ENCODE data around the gene ALPK3.
"Not testable (repeated sequence)": the region's sequence is repeated elsewhere in the genome, so short reads cannot be mapped to it uniquely, and the experiment has no call there.

The ALPK3 gene

DNA sequence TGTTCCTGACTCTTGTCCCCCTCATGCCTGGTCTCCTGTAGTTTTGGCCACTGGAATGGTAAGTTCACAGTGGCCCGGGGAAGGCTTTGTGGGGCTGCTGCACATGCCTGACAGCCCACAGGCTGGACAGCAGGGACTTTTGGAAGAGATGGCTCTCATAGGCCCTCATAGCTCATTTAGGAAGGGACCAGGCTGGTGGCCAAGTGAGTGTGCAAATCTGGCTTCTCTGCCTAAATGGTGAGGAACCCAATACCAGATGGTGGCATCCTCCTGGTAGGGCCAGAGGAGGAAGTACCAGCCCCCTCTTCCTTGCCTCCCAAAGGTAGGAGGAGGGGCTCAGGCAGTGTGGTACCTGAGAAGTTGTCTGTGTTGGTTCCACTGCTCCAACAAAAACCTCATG, 25.6 kb downstream of the ALPK3 start:
- Histone ChIP-seq H3K27me3 (ENCODE audit: control insufficient read depth, low read length) (peaks cover 2% of the 10 kb centered on the region; the same call in 1 of the 2 replicates), H3F3A (ENCODE audit: control insufficient read depth, insufficient read depth) (no peaks in the 10 kb centered on the region)
- no peak for TF ChIP-seq EZH2phosphoT487 (IDR thresholded peaks at IDR 0.05; ENCODE audit: borderline replicate concordance, low read length)
- TF ChIP-seq, protein P1, sequence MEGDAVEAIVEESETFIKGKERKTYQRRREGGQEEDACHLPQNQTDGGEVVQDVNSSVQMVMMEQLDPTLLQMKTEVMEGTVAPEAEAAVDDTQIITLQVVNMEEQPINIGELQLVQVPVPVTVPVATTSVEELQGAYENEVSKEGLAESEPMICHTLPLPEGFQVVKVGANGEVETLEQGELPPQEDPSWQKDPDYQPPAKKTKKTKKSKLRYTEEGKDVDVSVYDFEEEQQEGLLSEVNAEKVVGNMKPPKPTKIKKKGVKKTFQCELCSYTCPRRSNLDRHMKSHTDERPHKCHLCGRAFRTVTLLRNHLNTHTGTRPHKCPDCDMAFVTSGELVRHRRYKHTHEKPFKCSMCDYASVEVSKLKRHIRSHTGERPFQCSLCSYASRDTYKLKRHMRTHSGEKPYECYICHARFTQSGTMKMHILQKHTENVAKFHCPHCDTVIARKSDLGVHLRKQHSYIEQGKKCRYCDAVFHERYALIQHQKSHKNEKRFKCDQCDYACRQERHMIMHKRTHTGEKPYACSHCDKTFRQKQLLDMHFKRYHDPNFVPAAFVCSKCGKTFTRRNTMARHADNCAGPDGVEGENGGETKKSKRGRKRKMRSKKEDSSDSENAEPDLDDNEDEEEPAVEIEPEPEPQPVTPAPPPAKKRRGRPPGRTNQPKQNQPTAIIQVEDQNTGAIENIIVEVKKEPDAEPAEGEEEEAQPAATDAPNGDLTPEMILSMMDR (IDR thresholded peaks at IDR 0.05; ENCODE audit: low read depth, low read length, poor library complexity, severe bottlenecking), result no peak

DNA sequence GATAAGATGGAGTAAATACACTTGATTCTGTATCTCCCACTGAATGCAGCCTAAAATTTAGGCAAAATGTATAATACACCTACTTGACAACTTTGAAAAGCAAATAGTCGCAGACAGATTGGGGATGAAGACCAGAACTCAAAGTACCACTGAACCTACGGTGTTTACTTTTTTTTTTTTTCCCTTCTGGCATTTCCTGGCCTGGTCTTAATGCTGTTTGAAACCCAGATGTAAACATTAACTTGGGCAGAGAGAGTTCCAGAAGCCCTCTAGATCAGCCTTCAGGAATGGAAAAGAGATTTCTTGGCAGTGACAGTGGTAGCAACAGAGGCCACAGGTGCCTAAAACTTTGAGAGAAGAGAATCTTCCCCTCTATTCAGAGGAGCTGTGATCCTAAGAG, 27.8 kb downstream of the ALPK3 start:
- TF ChIP-seq, protein P1 (IDR thresholded peaks at IDR 0.05; ENCODE audit: low read depth, low read length, poor library complexity, severe bottlenecking), result no peak
- no peak for TF ChIP-seq EZH2phosphoT487 (IDR thresholded peaks at IDR 0.05; ENCODE audit: borderline replicate concordance, low read length)
- Histone ChIP-seq H3K36me3 (ENCODE audit: control insufficient read depth, low read length) (no peaks in the 10 kb centered on the region), H3K27ac (ENCODE audit: low read depth, low read length) (no peak overlapping the region), H3K4me1 (ENCODE audit: control insufficient read depth, low read length) (no peaks in the 10 kb centered on the region), H3F3A (ENCODE audit: control insufficient read depth, insufficient read depth) (no peaks in the 10 kb centered on the region), H3K4me3 (ENCODE audit: low read length) (no peak overlapping the region), H3K4me2 (ENCODE audit: low read length) (no peak overlapping the region), H4K20me1 (ENCODE audit: control insufficient read depth, insufficient read depth, low read depth, low read length) (no peaks in the 10 kb centered on the region), H3K27me3 (ENCODE audit: control insufficient read depth, low read length) (no peaks in the 10 kb centered on the region), H3K9me3 (ENCODE audit: control insufficient read depth, insufficient read depth, low read length) (peaks cover 8% of the 10 kb centered on the region), H3K9me2 (replicated peaks; ENCODE audit: control insufficient read depth, low read length) (no peaks in the 10 kb centered on the region), H3K79me2 (ENCODE audit: control insufficient read depth, low read length) (no peaks in the 10 kb centered on the region)

More for the DNA sequence above, 25.6 kb downstream of the ALPK3 start:
- Histone ChIP-seq H3K4me2 (ENCODE audit: low read length) (no peak overlapping the region), H3K36me3 (ENCODE audit: control insufficient read depth, low read length) (no peaks in the 10 kb centered on the region), H3K4me3 (ENCODE audit: low read length) (no peak overlapping the region), H3K4me1 (ENCODE audit: control insufficient read depth, low read length) (no peaks in the 10 kb centered on the region), H3K9me2 (replicated peaks; ENCODE audit: control insufficient read depth, low read length) (no peaks in the 10 kb centered on the region), H3K9me3 (ENCODE audit: control insufficient read depth, insufficient read depth, low read length) (peaks cover 8% of the 10 kb centered on the region), H3K79me2 (ENCODE audit: control insufficient read depth, low read length) (no peaks in the 10 kb centered on the region), H4K20me1 (ENCODE audit: control insufficient read depth, insufficient read depth, low read depth, low read length) (no peaks in the 10 kb centered on the region), H3K27ac (ENCODE audit: low read depth, low read length) (no peak overlapping the region)

DNA sequence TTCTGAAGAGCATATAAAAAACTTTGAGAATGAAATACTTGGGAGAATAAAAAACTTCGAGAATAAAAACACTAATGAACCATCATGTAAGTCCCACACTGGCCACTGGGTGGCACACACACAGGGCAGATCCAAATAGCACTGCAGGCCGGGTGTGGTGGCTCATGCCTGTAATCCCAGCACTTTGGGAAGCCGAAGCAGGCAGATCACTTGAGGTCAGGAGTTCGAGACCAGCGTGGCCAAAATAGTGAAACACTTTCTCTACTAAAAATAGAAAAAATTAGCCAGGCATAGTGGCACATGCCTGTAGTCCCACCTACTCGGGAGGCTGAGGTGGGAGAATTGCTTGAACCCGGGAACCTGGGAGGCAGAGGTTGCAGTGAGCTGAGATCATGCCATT, 28.5 kb downstream of the ALPK3 start:
- TF ChIP-seq, protein P1 (IDR thresholded peaks at IDR 0.05; ENCODE audit: low read depth, low read length, poor library complexity, severe bottlenecking), result peak; percentile 75

DNA sequence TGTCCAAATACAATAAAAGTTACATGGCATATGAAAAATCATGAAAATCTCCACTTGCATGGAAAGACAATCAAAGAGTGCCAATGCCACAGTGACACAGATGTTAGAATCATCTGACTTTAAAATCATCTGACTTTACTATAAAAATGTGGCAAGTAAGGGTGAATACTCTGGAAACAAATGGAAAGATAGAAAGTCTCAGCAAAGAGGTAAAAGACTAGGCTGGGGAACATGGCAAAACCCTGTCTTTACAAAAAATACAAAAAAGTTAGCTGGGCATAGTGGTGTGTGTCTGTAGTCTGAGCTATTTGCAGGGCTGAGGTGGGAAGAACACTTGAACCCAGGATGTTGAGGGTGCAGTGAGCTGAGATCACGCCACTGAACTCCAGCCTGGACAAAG, 29.1 kb downstream of the ALPK3 start:
- no peaks in the 10 kb centered on the region for H3F3A ChIP-seq (ENCODE audit: control insufficient read depth, insufficient read depth)
- H3K4me2 ChIP-seq (ENCODE audit: low read length), result no peak overlapping the region
- no peaks in the 10 kb centered on the region for H3K27me3 ChIP-seq (ENCODE audit: control insufficient read depth, low read length)
- no peaks in the 10 kb centered on the region for H3K36me3 ChIP-seq (ENCODE audit: control insufficient read depth, low read length)
- no peaks in the 10 kb centered on the region for H3K4me1 ChIP-seq (ENCODE audit: control insufficient read depth, low read length)
- peaks cover 8% of the 10 kb centered on the region for H3K9me3 ChIP-seq (ENCODE audit: control insufficient read depth, insufficient read depth, low read length)
- no peak for TF ChIP-seq EZH2phosphoT487 (IDR thresholded peaks at IDR 0.05; ENCODE audit: borderline replicate concordance, low read length)
- H4K20me1 ChIP-seq (ENCODE audit: control insufficient read depth, insufficient read depth, low read depth, low read length), result no peaks in the 10 kb centered on the region
- H3K4me3 ChIP-seq (ENCODE audit: low read length), result no peak overlapping the region
- H3K9me2 ChIP-seq (replicated peaks; ENCODE audit: control insufficient read depth, low read length), result no peaks in the 10 kb centered on the region
- no peak overlapping the region for H3K27ac ChIP-seq (ENCODE audit: low read depth, low read length)
- no peaks in the 10 kb centered on the region for H3K79me2 ChIP-seq (ENCODE audit: control insufficient read depth, low read length)

More for the DNA sequence above, 28.5 kb downstream of the ALPK3 start:
- not testable (repeated sequence) for H3K4me2 ChIP-seq (ENCODE audit: low read length); H3K4me3 ChIP-seq (ENCODE audit: low read length); H3K79me2 ChIP-seq (ENCODE audit: control insufficient read depth, low read length); H3K36me3 ChIP-seq (ENCODE audit: control insufficient read depth, low read length); H4K20me1 ChIP-seq (ENCODE audit: control insufficient read depth, insufficient read depth, low read depth, low read length); H3K27me3 ChIP-seq (ENCODE audit: control insufficient read depth, low read length); H3K9me2 ChIP-seq (replicated peaks; ENCODE audit: control insufficient read depth, low read length); H3K4me1 ChIP-seq (ENCODE audit: control insufficient read depth, low read length); H3K27ac ChIP-seq (ENCODE audit: low read depth, low read length); H3F3A ChIP-seq (ENCODE audit: control insufficient read depth, insufficient read depth); H3K9me3 ChIP-seq (ENCODE audit: control insufficient read depth, insufficient read depth, low read length)
